Tibial nerve (tissue), 3 donors: Measurements from ENCODE around the gene NRXN3.

ENCODE experiments used
- POLR2A ChIP-seq, 2 donors: fragments of 450-650 bp; IDR thresholded peaks; one replicate each; pipeline ENCODE4 v1.6.1; 2017; ENCODE audit warnings: antibody characterized with exemption in 2 of 2, mild to moderate bottlenecking in 2 of 2, moderate library complexity in 2 of 2
- TF ChIP-seq, protein P1 (sequence below), 5 experiments: fragments of 200-600 bp in 3 of 5; fragments of 450-650 bp in 2 of 5; sonication (generic) in 3 of 5; IDR thresholded peaks; one replicate each; pipeline ENCODE4 v1.5.1; 2016 to 2019; ENCODE audit warnings: antibody characterized with exemption in 5 of 5, mild to moderate bottlenecking in 3 of 5, moderate library complexity in 2 of 5

DNA sequence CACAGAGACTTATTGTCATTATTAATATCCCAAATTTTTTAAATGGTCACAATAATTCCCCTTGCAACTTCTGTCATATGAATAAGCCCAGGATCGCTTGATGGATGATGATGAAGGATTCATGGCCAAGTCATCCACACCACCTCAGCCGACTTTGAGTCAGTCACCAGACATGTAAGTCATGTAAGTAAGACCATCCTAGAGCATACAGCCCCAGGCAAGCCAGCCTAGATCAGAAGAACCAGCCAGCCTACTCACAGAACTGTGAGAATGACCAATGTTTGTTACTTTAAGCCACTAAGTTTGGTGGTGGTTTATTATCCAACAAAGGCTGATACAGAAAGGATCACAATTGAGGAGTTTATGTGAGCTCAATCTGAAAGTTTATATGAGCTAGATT is 341.8 kb downstream of the NRXN3 start:
- TF ChIP-seq, protein P1, sequence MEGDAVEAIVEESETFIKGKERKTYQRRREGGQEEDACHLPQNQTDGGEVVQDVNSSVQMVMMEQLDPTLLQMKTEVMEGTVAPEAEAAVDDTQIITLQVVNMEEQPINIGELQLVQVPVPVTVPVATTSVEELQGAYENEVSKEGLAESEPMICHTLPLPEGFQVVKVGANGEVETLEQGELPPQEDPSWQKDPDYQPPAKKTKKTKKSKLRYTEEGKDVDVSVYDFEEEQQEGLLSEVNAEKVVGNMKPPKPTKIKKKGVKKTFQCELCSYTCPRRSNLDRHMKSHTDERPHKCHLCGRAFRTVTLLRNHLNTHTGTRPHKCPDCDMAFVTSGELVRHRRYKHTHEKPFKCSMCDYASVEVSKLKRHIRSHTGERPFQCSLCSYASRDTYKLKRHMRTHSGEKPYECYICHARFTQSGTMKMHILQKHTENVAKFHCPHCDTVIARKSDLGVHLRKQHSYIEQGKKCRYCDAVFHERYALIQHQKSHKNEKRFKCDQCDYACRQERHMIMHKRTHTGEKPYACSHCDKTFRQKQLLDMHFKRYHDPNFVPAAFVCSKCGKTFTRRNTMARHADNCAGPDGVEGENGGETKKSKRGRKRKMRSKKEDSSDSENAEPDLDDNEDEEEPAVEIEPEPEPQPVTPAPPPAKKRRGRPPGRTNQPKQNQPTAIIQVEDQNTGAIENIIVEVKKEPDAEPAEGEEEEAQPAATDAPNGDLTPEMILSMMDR (IDR thresholded peaks at IDR 0.05), result no peak
- no peak for TF ChIP-seq POLR2A (IDR thresholded peaks at IDR 0.05)
